Eye (tissue), 1 donor: Measurements from ENCODE around the gene ACSS3.

Experiments
- DNase-seq: peaks from one replicate; pipeline ENCODE4 v3.0.0-alpha.2; 2015

Gene ACSS3

GRCh38 chr12:81300454-81300853 lies 222.6 kb downstream of the ACSS3 start:
- DNase-seq: peak; percentile 14

DNA sequence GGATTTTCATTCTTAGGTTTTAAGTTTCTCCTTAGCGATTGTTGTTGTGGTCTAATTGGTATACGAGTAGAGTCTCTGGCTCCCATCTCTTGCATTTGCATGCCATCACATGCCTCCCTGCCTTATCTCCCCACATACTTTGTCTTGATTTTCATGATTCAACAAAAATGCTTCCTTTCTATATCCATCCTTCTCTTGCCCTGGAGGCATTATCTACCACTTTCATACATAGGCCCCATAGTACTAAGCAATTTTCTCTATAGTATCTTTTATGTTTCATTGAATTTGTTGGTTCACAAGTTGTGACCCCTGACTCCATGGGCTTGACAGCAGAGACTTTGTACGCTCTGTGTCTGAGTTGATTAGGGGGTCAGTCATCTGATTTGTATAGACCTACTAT lies 226.1 kb downstream of the ACSS3 start:
- no peak for DNase-seq
